Cardiac fibroblast (primary cell): Measurements from ENCODE around the gene ZNF516.

ENCODE experiments used
- DNase-seq, 2 donors: peaks; one replicate each; pipeline versions ENCODE4 v3.0.0 to v3.0.0-alpha.2; 2010; ENCODE audit warnings: low read depth in 2 of 2
- H3K4me3 ChIP-seq, 2 donors: replicated peaks in 1 of 2; 1 replicate in 1 of 2; 2 replicates in 1 of 2; pipeline ENCODE4 v1.5.1; 2011; ENCODE audit warnings: low read depth in 2 of 2, low read length in 2 of 2, mild to moderate bottlenecking in 2 of 2, moderate library complexity in 1 of 2
- TF ChIP-seq, protein P1 (sequence below): IDR thresholded peaks from one replicate; pipeline ENCODE4 v1.5.1; 2011; ENCODE audit warnings: low read depth, mild to moderate bottlenecking, low read length, inconsistent platforms

Gene ZNF516

DNA sequence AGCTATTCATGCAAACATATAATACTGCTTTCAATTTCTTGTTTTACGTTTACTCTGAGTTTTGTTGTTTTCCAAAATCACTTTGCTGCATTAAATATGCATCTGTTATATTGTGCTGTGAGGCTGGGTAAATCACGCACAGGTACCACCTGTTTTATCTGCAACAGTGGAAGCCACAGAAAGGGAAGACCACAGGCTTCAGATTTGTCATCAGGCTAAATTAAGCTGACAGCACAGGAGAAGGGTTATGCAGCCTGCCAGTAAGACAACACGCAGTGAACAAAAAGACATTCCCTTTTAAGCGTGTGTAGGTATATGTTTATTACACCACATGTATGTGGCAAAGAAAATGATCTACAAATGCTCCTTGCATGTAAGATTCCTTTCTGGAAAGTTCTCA is 38.2 kb downstream of the ZNF516 start:
- TF ChIP-seq, protein P1, sequence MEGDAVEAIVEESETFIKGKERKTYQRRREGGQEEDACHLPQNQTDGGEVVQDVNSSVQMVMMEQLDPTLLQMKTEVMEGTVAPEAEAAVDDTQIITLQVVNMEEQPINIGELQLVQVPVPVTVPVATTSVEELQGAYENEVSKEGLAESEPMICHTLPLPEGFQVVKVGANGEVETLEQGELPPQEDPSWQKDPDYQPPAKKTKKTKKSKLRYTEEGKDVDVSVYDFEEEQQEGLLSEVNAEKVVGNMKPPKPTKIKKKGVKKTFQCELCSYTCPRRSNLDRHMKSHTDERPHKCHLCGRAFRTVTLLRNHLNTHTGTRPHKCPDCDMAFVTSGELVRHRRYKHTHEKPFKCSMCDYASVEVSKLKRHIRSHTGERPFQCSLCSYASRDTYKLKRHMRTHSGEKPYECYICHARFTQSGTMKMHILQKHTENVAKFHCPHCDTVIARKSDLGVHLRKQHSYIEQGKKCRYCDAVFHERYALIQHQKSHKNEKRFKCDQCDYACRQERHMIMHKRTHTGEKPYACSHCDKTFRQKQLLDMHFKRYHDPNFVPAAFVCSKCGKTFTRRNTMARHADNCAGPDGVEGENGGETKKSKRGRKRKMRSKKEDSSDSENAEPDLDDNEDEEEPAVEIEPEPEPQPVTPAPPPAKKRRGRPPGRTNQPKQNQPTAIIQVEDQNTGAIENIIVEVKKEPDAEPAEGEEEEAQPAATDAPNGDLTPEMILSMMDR: no peak
- H3K4me3 ChIP-seq: no peak overlapping the region
- no peak for DNase-seq

DNA sequence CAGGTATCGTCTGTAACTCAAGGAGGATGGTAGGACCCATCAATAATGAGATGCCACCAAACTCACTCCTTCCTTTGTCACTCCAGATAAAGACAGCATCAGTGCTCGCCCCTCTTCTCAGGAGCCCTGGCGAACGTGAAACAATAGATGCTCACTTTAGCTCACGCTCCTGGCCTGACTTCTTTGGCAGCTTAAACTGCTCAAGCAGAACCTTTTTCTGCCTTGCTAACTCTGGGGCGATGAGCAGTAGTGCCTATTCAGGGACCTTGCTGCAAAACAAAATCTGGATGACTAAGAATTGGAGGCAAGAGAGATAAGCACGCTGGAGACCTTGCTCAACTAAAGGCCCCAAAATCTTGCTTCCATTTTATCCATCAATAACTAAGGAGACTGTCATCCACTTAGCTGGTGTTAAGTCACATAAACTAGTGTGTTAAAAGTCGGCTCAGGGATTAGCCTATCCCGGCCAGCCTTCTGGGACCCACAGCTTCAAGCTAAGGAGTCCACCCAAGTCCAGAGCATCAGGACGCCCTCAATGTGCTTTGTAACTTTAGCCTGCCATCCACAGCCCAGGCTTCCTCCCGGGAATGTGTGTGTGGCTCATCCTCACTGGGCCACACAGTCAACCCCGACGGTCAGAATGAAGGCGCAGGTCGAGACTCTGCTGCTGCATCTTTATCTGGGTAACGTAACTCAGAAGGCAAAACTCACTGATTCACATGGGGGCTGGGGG is 38.9 kb downstream of the ZNF516 start:
- TF ChIP-seq, protein P1: no peak
- DNase-seq: peak in 1 of 2 donors; percentile 41
- no peak overlapping the region for H3K4me3 ChIP-seq

DNA sequence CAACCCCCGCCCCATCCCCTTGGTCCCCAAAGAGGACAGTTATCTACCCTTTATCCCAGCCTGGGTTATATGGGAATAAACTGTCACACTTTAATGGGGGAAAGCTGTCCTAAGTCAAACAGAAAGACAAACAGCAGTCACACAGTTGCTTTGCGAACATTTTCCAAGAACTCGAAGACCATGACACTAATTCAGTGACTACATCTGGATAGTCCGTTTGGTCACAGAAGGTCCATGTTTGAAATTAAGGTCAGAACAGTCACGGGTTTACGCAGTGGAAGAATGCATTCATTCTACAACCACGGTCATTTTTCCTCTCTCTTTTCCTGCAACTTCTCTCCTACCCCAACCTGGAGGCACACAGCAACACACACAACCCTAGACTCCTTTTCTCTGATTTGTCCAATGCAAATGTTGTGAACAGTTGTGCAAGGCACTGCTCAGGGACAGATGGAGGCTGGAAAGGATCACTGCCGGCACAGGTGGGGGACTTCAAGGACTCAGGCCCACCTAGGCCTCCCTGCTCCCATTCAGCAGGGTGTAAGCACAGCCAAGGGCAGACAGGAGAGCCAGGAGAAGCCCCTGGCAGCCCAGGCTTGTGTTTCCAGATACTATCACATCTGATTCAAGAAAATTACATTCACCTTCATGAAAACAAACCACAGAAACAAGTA is 39.9 kb downstream of the ZNF516 start:
- no peak for DNase-seq
- TF ChIP-seq, protein P1: no peak
- no peak overlapping the region for H3K4me3 ChIP-seq

DNA sequence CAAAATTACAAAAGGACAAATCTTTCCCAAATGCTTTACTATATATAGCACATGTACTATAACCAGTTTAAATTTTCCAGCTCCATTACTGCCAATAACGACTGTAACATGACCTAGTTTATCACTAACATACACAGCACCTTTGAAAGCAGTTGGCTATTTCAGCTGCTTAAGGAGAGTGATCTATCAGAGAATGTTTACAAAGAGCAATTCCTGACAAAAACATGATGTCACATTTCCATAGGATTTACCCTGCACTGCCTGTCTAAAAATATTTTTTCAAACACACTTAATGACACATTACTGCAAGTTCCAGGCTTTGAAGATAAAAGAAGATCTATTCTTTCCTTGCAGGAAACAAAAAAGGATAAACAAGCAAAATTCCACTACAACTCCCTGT is 40.6 kb downstream of the ZNF516 start:
- TF ChIP-seq, protein P1: no peak
- DNase-seq: no peak
- no peak overlapping the region for H3K4me3 ChIP-seq

DNA sequence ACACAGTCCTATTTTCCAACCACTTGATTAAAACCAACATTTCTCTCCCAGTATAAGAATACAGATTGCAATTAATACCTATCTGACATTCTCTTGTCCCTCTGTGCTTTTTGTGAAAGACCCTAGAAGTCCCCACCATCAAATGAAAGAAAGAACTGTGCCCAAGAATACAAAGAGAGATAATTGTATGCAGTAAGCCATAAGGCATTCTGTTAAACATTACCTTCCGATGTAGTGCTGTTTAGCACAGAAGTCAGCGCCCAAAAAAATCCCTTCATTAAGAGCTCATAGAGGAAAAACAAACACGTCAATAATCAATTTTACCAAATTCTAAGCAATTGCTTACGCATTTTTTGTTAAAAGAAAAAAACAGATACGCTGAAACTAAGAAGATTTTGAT is 41.1 kb downstream of the ZNF516 start:
- DNase-seq: no peak
- TF ChIP-seq, protein P1: no peak
- no peak overlapping the region for H3K4me3 ChIP-seq

DNA sequence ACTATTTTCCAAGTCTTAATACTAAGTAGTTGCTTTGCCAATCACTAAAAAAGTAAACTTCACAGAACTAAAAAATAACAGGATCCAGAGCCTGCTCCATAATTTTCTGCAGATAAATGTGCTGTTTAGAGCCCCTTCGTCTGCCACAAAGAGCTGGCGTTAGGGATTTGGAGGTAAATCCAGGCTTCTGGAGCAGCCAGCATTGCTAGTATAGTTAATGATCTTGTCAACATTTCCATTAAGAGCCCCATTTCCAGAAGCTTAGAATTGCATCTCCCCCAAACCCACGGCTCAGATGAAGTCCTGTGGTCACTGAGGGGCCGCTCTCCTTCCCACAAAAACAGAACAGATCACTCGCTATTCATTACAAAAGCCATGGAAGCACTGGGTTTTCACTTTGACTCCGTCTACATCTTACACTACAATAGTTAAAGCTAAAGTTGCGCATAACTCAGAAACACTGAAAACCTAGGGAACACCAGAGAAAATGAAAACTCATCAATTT is 41.9 kb downstream of the ZNF516 start:
- TF ChIP-seq, protein P1: no peak
- H3K4me3 ChIP-seq: no peak overlapping the region
- no peak for DNase-seq
